ENCODE measurements around the gene ANTXR1.

ANTXR1 gene

GRCh38 chr2:69074918-69075317 is 61.9 kb downstream of the ANTXR1 start:
- no peak for DNase-seq (ENCODE audit: low read depth)

GRCh38 chr2:69075486-69075885 is 62.5 kb downstream of the ANTXR1 start:
- no peak for DNase-seq (ENCODE audit: low read depth)

- DNase-seq (ENCODE audit: low read depth): no peak
These were observed 63.6 kb downstream of the ANTXR1 start for GRCh38 chr2:69076601-69077000.

- no peak for DNase-seq (ENCODE audit: low read depth)
These were observed 64.4 kb downstream of the ANTXR1 start for GRCh38 chr2:69077252-69077950.

GRCh38 chr2:69080071-69080470 is 67.1 kb downstream of the ANTXR1 start:
- no peak for DNase-seq (ENCODE audit: low read depth)

GRCh38 chr2:69081001-69081580 is 68.1 kb downstream of the ANTXR1 start:
- DNase-seq (ENCODE audit: low read depth): no peak

GRCh38 chr2:69081757-69082156 is 68.8 kb downstream of the ANTXR1 start:
- DNase-seq (ENCODE audit: low read depth): no peak

GRCh38 chr2:69082430-69082997 is 69.5 kb downstream of the ANTXR1 start:
- DNase-seq (ENCODE audit: low read depth): peak; percentile 25

- DNase-seq (ENCODE audit: low read depth): no peak
These were observed 70.3 kb downstream of the ANTXR1 start for GRCh38 chr2:69083235-69083748.

- DNase-seq (ENCODE audit: low read depth): no peak
These were observed 71.5 kb downstream of the ANTXR1 start for GRCh38 chr2:69084492-69084891.

- no peak for DNase-seq (ENCODE audit: low read depth)
These were observed 73.5 kb downstream of the ANTXR1 start for GRCh38 chr2:69086466-69086865.

- DNase-seq (ENCODE audit: low read depth): no peak
These were observed 74.4 kb downstream of the ANTXR1 start for GRCh38 chr2:69087211-69087911.

- no peak for DNase-seq (ENCODE audit: low read depth)
These were observed 74.9 kb downstream of the ANTXR1 start for GRCh38 chr2:69087912-69088240.

GRCh38 chr2:69088466-69088865 is 75.5 kb downstream of the ANTXR1 start:
- DNase-seq (ENCODE audit: low read depth): no peak

- no peak for DNase-seq (ENCODE audit: low read depth)
These were observed 76.3 kb downstream of the ANTXR1 start for GRCh38 chr2:69089266-69089665.

GRCh38 chr2:69089998-69090397 is 77.0 kb downstream of the ANTXR1 start:
- no peak for DNase-seq (ENCODE audit: low read depth)

- no peak for DNase-seq (ENCODE audit: low read depth)
These were observed 77.8 kb downstream of the ANTXR1 start for GRCh38 chr2:69090820-69091219.

GRCh38 chr2:69092857-69093256 is 79.9 kb downstream of the ANTXR1 start:
- DNase-seq (ENCODE audit: low read depth): no peak

- no peak for DNase-seq (ENCODE audit: low read depth)
These were observed 82.3 kb downstream of the ANTXR1 start for GRCh38 chr2:69095305-69095704.

GRCh38 chr2:69096326-69097095 is 83.5 kb downstream of the ANTXR1 start:
- DNase-seq (ENCODE audit: low read depth): no peak

- DNase-seq (ENCODE audit: low read depth): no peak
These were observed 84.2 kb downstream of the ANTXR1 start for GRCh38 chr2:69097148-69097610.

All from CMK (cell line).